BLaER1 treated with 17β-estradiol and CSF1 and Interleukin-3, amounts not matched to agents 10 nM and 100 nM (cell line): ENCODE data around the gene STK32C.

Source experiments
- H3K27ac ChIP-seq, 11 experiments: shearing (Covaris generic); formaldehyde crosslinking; 2 replicates each; pipeline ENCODE4 v1.8.1; 2022
- H3K27me3 ChIP-seq, 11 experiments: shearing (Covaris generic); formaldehyde crosslinking; 2 replicates each; pipeline ENCODE4 v1.8.1; 2022
- H3K36me3 ChIP-seq, 11 experiments: shearing (Covaris generic); formaldehyde crosslinking; 2 replicates each; pipeline ENCODE4 v1.8.1; 2022
- H3K4me1 ChIP-seq, 10 experiments: shearing (Covaris generic); formaldehyde crosslinking; 2 replicates each; pipeline ENCODE4 v1.8.1; 2022
- H3K4me2 ChIP-seq, 11 experiments: shearing (Covaris generic); formaldehyde crosslinking; 2 replicates each; pipeline ENCODE4 v1.8.1; 2022
- H3K4me3 ChIP-seq, 10 experiments: shearing (Covaris generic); formaldehyde crosslinking; 2 replicates each; pipeline ENCODE4 v1.8.1; 2022
- H3K9ac ChIP-seq, 11 experiments: shearing (Covaris generic); formaldehyde crosslinking; 2 replicates each; pipeline ENCODE4 v1.8.1; 2022
- H3K9me3 ChIP-seq, 11 experiments: shearing (Covaris generic); formaldehyde crosslinking; replicated peaks in 1 of 11; 2 replicates each; pipeline ENCODE4 v1.8.1; 2022
- H4K20me1 ChIP-seq, 11 experiments: shearing (Covaris generic); formaldehyde crosslinking; 2 replicates each; pipeline ENCODE4 v1.8.1; 2022
- Cebpa-rat ChIP-seq, 11 experiments: shearing (Covaris generic); IDR thresholded peaks; 2 replicates each; pipeline ENCODE4 v1.8.1; 2022

The STK32C gene

GRCh38 chr10:132351611-132352010 lies 43.9 kb upstream of the STK32C start:
- Histone ChIP-seq H3K9me3 (no peaks in the 10 kb centered on the region), H3K4me1 (peaks cover 0 to 28% (median 12%) of the 10 kb centered on the region in 10 experiments; a peak in 13 of 20 replicates), H3K36me3 (peaks cover 0 to 16% (median 0%) of the 10 kb centered on the region in 11 experiments; a peak in 6 of 22 replicates), H3K9ac (no peak overlapping the region), H3K4me2 (no peak overlapping the region), H3K27me3 (no peaks in the 10 kb centered on the region), H4K20me1 (peaks cover 0 to 30% (median 0%) of the 10 kb centered on the region in 11 experiments; a peak in 8 of 22 replicates), H3K27ac (no peak overlapping the region), H3K4me3 (no peak overlapping the region)
- TF ChIP-seq Cebpa-rat (IDR thresholded peaks at IDR 0.05) = no peak

GRCh38 chr10:132350946-132351345 lies 43.2 kb upstream of the STK32C start:
- H4K20me1 ChIP-seq = peaks cover 0 to 30% (median 0%) of the 10 kb centered on the region in 11 experiments; a peak in 7 of 22 replicates
- H3K4me3 ChIP-seq = no peak overlapping the region
- H3K27ac ChIP-seq = no peak overlapping the region
- no peak overlapping the region for H3K9ac ChIP-seq
- H3K9me3 ChIP-seq = no peaks in the 10 kb centered on the region
- H3K27me3 ChIP-seq = no peaks in the 10 kb centered on the region
- TF ChIP-seq Cebpa-rat (IDR thresholded peaks at IDR 0.05) = no peak
- no peak overlapping the region for H3K4me2 ChIP-seq
- H3K4me1 ChIP-seq = peaks cover under 1 to 27% (median 11%) of the 10 kb centered on the region in 10 experiments; a peak in 14 of 20 replicates
- H3K36me3 ChIP-seq = peaks cover 0 to 17% (median 0%) of the 10 kb centered on the region in 11 experiments; a peak in 7 of 22 replicates

DNA sequence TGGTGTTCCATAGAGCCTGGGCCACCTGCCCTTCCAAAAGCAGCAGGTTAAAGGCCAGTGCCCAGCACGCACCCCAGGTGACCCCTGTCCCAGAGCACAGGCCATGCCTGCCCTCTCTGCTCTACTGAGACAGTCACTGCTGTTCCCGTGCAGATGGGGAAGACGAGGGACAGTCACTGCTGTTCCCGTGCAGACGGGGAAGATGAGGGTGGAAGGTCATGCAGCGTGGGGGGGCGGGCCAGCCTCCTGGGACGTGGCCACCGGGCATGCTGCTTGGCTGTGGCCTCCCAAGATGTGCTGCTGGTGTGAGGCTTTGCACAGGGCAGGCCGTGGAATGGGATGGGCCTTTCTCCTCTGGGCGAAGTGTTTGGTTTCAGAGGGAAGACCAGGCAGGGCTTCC lies 42.6 kb upstream of the STK32C start:
- Histone ChIP-seq H4K20me1 (peaks cover 0 to 30% (median 0%) of the 10 kb centered on the region in 11 experiments; a peak in 7 of 22 replicates), H3K27me3 (no peaks in the 10 kb centered on the region), H3K9ac (no peak overlapping the region), H3K27ac (no peak overlapping the region), H3K36me3 (peaks cover 0 to 22% (median 5%) of the 10 kb centered on the region in 11 experiments; a peak in 8 of 22 replicates), H3K9me3 (no peaks in the 10 kb centered on the region), H3K4me2 (no peak overlapping the region), H3K4me3 (no peak overlapping the region), H3K4me1 (peaks cover 2 to 26% (median 7%) of the 10 kb centered on the region in 10 experiments; a peak in 14 of 20 replicates)
- TF ChIP-seq Cebpa-rat (IDR thresholded peaks at IDR 0.05) = no peak

DNA sequence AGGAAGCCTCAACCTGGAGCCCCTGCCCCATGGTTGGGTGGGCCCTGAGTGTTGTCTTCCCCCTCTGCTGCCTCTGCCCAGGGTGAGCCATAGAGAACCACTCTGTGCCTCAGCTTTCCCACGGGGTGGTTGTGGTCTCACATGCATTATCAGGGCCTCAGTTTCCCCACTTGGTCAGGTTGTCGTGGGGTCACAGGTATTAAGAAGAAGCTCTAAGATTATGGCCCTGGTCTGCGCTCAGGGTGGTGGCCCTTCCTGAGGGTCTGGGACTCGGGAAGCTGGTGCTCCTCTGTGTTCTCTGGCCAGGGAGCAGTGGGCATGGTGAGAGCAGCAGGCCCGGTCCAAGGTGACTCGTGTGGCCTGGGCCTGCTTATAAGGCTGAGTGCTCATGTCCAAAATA lies 42.0 kb upstream of the STK32C start:
- Histone ChIP-seq H3K36me3 (peaks cover 0 to 28% (median 11%) of the 10 kb centered on the region in 11 experiments; a peak in 13 of 22 replicates), H4K20me1 (peaks cover 0 to 30% (median 0%) of the 10 kb centered on the region in 11 experiments; a peak in 6 of 22 replicates), H3K27me3 (no peaks in the 10 kb centered on the region), H3K9ac (no peak overlapping the region), H3K27ac (no peak overlapping the region), H3K4me3 (no peak overlapping the region), H3K9me3 (no peaks in the 10 kb centered on the region), H3K4me1 (peaks cover 0 to 20% (median 4%) of the 10 kb centered on the region in 10 experiments; a peak in 9 of 20 replicates), H3K4me2 (no peak overlapping the region)
- no peak for TF ChIP-seq Cebpa-rat (IDR thresholded peaks at IDR 0.05)

DNA sequence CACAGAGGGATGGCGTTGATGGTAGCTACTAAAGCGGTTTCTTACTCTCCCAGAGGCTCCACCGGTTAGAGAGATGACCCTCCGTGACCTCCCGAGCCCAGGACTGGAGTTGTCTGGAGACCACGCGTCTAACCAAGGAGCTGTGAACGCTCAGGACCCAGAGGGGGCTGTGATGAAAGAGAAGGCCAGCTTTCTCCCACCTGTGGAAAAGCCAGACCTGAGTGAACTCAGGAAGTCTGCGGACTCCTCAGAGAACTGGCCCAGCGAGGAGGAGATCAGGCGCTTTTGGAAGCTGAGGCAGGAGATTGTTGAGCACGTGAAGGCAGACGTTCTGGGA lies 40.1 kb upstream of the STK32C start:
- Histone ChIP-seq H3K4me3 (no peak overlapping the region), H3K9ac (no peak overlapping the region), H3K36me3 (peaks cover 0 to 47% (median 27%) of the 10 kb centered on the region in 11 experiments; a peak in 17 of 22 replicates), H4K20me1 (peaks cover 0 to 19% (median 0%) of the 10 kb centered on the region in 11 experiments; a peak in 6 of 22 replicates), H3K27ac (no peak overlapping the region), H3K27me3 (no peaks in the 10 kb centered on the region), H3K9me3 (peaks cover 0 to 11% (median 3%) of the 10 kb centered on the region in 11 experiments; a peak in 12 of 22 replicates), H3K4me1 (peaks cover 0 to 11% (median 4%) of the 10 kb centered on the region in 10 experiments; a peak in 7 of 20 replicates), H3K4me2 (no peak overlapping the region)
- TF ChIP-seq Cebpa-rat (IDR thresholded peaks at IDR 0.05) = no peak

GRCh38 chr10:132347211-132347930 lies 39.6 kb upstream of the STK32C start:
- no peak for TF ChIP-seq Cebpa-rat (IDR thresholded peaks at IDR 0.05)
- peaks cover 0 to 11% (median 4%) of the 10 kb centered on the region in 10 experiments; a peak in 7 of 20 replicates for H3K4me1 ChIP-seq
- no peaks in the 10 kb centered on the region for H3K27me3 ChIP-seq
- peaks cover 3 to 16% (median 8%) of the 10 kb centered on the region in 11 experiments for H3K9me3 ChIP-seq
- peaks cover 0 to 52% (median 32%) of the 10 kb centered on the region in 11 experiments; a peak in 17 of 22 replicates for H3K36me3 ChIP-seq
- H3K4me3 ChIP-seq = no peak overlapping the region
- H3K9ac ChIP-seq = no peak overlapping the region
- H4K20me1 ChIP-seq = peaks cover 0 to 17% (median 0%) of the 10 kb centered on the region in 11 experiments; a peak in 4 of 22 replicates
- no peak overlapping the region for H3K4me2 ChIP-seq
- no peak overlapping the region for H3K27ac ChIP-seq

DNA sequence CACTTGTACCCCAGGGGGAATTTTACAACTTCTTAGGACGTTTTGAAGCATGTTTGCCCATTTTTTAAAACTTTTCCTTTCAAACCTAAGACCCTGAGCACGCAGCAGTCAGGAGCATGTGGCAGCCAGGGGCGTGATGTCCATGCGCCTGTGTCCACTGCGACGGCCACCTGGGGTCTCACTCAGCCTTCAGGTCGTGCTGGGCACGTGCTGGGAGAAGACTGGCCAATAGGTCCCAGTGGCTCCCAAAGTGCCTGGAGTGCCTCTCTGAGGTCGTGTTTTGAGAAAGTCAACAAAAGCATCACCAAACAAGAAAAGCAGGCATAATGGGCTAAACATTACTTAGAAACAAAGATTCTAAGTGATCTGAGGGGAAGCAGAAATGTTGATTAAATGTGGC lies 39.1 kb upstream of the STK32C start:
- peaks cover 0 to 16% (median 0%) of the 10 kb centered on the region in 11 experiments; a peak in 4 of 22 replicates for H4K20me1 ChIP-seq
- no peak overlapping the region for H3K9ac ChIP-seq
- no peak overlapping the region for H3K4me2 ChIP-seq
- peaks cover 0 to 12% (median 5%) of the 10 kb centered on the region in 10 experiments; a peak in 14 of 20 replicates for H3K4me1 ChIP-seq
- TF ChIP-seq Cebpa-rat (IDR thresholded peaks at IDR 0.05) = no peak
- no peak overlapping the region for H3K4me3 ChIP-seq
- H3K27ac ChIP-seq = no peak overlapping the region
- H3K27me3 ChIP-seq = no peaks in the 10 kb centered on the region
- peaks cover 0 to 56% (median 37%) of the 10 kb centered on the region in 11 experiments; a peak in 17 of 22 replicates for H3K36me3 ChIP-seq
- H3K9me3 ChIP-seq = peaks cover 7 to 20% (median 11%) of the 10 kb centered on the region in 11 experiments

DNA sequence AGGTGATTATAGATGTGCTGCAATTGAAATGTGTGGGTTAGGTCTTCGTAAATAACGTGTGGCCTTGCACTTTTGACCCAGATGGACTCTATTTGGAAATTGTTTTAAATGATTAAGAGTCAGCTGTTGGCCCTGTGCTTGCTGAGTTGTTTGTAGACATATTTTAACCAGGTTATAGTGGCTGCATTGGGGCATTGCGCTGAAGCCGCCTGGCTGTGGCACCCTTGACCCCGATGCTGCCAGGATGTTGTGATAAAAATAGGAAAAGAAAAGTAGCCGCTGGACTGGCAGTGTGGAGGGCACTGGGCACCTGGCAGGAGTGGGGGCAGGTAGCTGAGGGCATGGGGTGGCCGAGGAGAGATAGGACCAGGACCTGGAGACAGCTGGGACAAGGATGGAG lies 37.6 kb upstream of the STK32C start:
- H3K9me3 ChIP-seq = peaks cover 8 to 20% (median 12%) of the 10 kb centered on the region in 11 experiments
- no peak overlapping the region for H3K9ac ChIP-seq
- H3K4me2 ChIP-seq = no peak overlapping the region
- H3K27ac ChIP-seq = no peak overlapping the region
- H4K20me1 ChIP-seq = peaks cover 0 to 1% (median 0%) of the 10 kb centered on the region in 11 experiments; a peak in 1 of 22 replicates
- H3K36me3 ChIP-seq = peaks cover 0 to 61% (median 37%) of the 10 kb centered on the region in 11 experiments; a peak in 17 of 22 replicates
- H3K4me3 ChIP-seq = no peak overlapping the region
- no peaks in the 10 kb centered on the region; a peak in 1 of 22 replicates for H3K27me3 ChIP-seq
- peaks cover 0 to 27% (median 17%) of the 10 kb centered on the region in 10 experiments; a peak in 14 of 20 replicates for H3K4me1 ChIP-seq
- no peak for TF ChIP-seq Cebpa-rat (IDR thresholded peaks at IDR 0.05)

GRCh38 chr10:132344386-132344785 lies 36.6 kb upstream of the STK32C start:
- no peak overlapping the region for H3K4me3 ChIP-seq
- no peak overlapping the region for H3K27ac ChIP-seq
- peaks cover 8 to 20% (median 12%) of the 10 kb centered on the region in 11 experiments for H3K9me3 ChIP-seq
- no peak overlapping the region for H3K4me2 ChIP-seq
- peaks cover 0 to 71% (median 40%) of the 10 kb centered on the region in 11 experiments; a peak in 17 of 22 replicates for H3K36me3 ChIP-seq
- H3K4me1 ChIP-seq = peaks cover 0 to 29% (median 18%) of the 10 kb centered on the region in 10 experiments; a peak in 14 of 20 replicates
- H4K20me1 ChIP-seq = no peaks in the 10 kb centered on the region; a peak in 1 of 22 replicates
- H3K9ac ChIP-seq = no peak overlapping the region
- no peak for TF ChIP-seq Cebpa-rat (IDR thresholded peaks at IDR 0.05)
- no peaks in the 10 kb centered on the region; a peak in 1 of 22 replicates for H3K27me3 ChIP-seq
